Astrocyte of the hippocampus (primary cell): ENCODE results near the gene MIOX.
A peak's percentile ranks its signal among the peaks of the same experiment; 100 is the strongest.

Experiments used
- DNase-seq: peaks from one replicate; pipeline ENCODE4 v3.0.0; 2011; ENCODE audit warnings: low read depth, low spot score

MIOX gene

GRCh38 chr22:50454556-50455075, 32.0 kb upstream of the MIOX start:
- no peak for DNase-seq

GRCh38 chr22:50455201-50455600, 31.5 kb upstream of the MIOX start:
- DNase-seq = no peak

GRCh38 chr22:50456026-50456425, 30.6 kb upstream of the MIOX start:
- DNase-seq = no peak

GRCh38 chr22:50456466-50457234, 30.0 kb upstream of the MIOX start:
- no peak for DNase-seq

- no peak for DNase-seq
Observed at GRCh38 chr22:50459016-50459415, 27.6 kb upstream of the MIOX start.

GRCh38 chr22:50459496-50460140, 27.0 kb upstream of the MIOX start:
- DNase-seq = no peak

GRCh38 chr22:50460938-50461337, 25.7 kb upstream of the MIOX start:
- DNase-seq = no peak

GRCh38 chr22:50461536-50461935, 25.1 kb upstream of the MIOX start:
- DNase-seq = no peak

GRCh38 chr22:50461979-50462540, 24.6 kb upstream of the MIOX start:
- no peak for DNase-seq

GRCh38 chr22:50463188-50463900, 23.3 kb upstream of the MIOX start:
- DNase-seq = no peak

GRCh38 chr22:50464451-50464850, 22.2 kb upstream of the MIOX start:
- no peak for DNase-seq

GRCh38 chr22:50465066-50465930, 21.4 kb upstream of the MIOX start:
- no peak for DNase-seq

GRCh38 chr22:50467341-50467740, 19.3 kb upstream of the MIOX start:
- no peak for DNase-seq

GRCh38 chr22:50467773-50468440, 18.8 kb upstream of the MIOX start:
- DNase-seq = no peak

- no peak for DNase-seq
Observed at GRCh38 chr22:50468626-50469025, 18.0 kb upstream of the MIOX start.

GRCh38 chr22:50469377-50470305, 17.0 kb upstream of the MIOX start:
- peak; percentile 61 for DNase-seq

GRCh38 chr22:50470491-50470890, 16.2 kb upstream of the MIOX start:
- no peak for DNase-seq

GRCh38 chr22:50471197-50471847, 15.3 kb upstream of the MIOX start:
- DNase-seq = no peak

GRCh38 chr22:50471962-50472361, 14.7 kb upstream of the MIOX start:
- DNase-seq = no peak
